ENCODE measurements around the gene POU6F2. TPM values are rescaled to one million over a fixed set of nuclear protein-coding genes. Genes with fewer than 3 reads are reported as not detected.

The POU6F2 gene
- total RNA-seq, 1 donor from 2014 or later = 0.04 TPM

DNA sequence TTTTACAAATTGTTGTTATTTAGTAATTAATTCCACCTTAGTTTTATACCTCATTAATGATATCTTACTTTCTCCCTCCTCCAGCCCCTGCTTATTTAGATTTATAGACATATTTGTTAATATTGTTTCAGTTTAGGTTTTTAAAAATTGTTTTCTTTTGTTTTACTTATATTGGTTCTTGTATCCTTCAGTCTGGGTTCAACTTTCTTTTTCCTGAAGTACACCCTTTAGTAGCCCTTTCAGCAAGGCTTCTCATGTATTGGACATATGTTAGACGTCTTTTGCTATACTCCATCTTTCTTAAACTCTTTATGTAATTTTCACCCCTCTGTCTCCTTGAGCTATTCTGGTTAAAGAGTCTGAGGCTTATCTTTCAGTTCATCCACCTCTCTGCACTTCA lies 12.8 kb upstream of the POU6F2 start:
- TF ChIP-seq, protein P1, sequence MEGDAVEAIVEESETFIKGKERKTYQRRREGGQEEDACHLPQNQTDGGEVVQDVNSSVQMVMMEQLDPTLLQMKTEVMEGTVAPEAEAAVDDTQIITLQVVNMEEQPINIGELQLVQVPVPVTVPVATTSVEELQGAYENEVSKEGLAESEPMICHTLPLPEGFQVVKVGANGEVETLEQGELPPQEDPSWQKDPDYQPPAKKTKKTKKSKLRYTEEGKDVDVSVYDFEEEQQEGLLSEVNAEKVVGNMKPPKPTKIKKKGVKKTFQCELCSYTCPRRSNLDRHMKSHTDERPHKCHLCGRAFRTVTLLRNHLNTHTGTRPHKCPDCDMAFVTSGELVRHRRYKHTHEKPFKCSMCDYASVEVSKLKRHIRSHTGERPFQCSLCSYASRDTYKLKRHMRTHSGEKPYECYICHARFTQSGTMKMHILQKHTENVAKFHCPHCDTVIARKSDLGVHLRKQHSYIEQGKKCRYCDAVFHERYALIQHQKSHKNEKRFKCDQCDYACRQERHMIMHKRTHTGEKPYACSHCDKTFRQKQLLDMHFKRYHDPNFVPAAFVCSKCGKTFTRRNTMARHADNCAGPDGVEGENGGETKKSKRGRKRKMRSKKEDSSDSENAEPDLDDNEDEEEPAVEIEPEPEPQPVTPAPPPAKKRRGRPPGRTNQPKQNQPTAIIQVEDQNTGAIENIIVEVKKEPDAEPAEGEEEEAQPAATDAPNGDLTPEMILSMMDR (IDR thresholded peaks at IDR 0.05; ENCODE audit: insufficient read depth, low read length, poor library complexity, severe bottlenecking) = no peak
- no peak overlapping the region for H3K4me3 ChIP-seq (ENCODE audit: low read depth, low read length)
- DNase-seq (ENCODE audit: low read depth) = no peak
- H3K27me3 ChIP-seq (ENCODE audit: control insufficient read depth, insufficient read depth, low read length) = no peaks in the 10 kb centered on the region
- H3K36me3 ChIP-seq (ENCODE audit: control insufficient read depth, insufficient read depth, low read length) = no peaks in the 10 kb centered on the region

DNA sequence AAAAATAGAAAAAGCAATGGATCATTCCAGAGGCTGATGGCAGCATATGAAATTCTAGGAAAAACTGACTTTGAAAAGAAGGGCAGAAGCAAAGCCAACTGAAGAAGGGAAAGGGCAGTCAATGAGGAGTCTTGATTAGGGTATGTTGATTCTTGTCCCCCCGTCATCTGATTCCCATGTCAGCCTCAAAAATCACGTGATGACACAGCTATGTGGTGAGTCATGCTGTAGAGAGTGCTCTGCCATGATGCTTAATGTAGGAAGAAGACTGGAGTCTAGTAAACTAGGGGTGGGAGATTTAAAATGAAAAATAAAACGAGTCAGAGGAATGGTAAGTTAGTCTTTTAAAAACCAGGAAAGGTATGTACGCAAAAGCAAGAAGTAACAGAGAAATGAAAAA lies 3.9 kb upstream of the POU6F2 start:
- TF ChIP-seq, protein P1 (IDR thresholded peaks at IDR 0.05; ENCODE audit: insufficient read depth, low read length, poor library complexity, severe bottlenecking) = no peak
- H3K36me3 ChIP-seq (ENCODE audit: control insufficient read depth, insufficient read depth, low read length) = no peaks in the 10 kb centered on the region
- H3K27me3 ChIP-seq (ENCODE audit: control insufficient read depth, insufficient read depth, low read length) = peaks cover 11% of the 10 kb centered on the region
- no peak for DNase-seq (ENCODE audit: low read depth)
- no peak overlapping the region for H3K4me3 ChIP-seq (ENCODE audit: low read depth, low read length)

DNA sequence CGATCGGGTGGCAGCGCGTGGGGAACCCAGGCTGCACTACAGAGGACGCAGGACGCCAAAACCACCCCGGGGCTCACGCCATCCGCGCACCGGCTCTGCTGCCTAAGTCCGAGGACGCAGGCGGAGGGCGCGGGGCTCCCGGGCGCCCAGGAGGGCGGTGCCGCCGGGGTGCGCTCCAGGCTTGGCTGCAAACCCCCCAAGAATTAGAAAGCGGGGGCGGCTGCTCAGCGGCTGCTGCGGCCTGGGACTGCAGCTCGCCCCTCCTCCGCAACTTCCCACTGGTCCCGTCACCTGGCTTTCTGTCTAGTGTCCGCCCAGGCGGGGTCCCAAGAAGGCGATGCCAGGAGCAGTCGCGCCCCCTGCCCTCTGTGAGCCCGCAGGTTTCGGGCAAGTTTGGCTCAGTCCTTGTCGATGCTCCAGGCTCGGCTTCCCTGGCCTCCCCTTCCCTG lies 1.7 kb upstream of the POU6F2 start:
- no peaks in the 10 kb centered on the region for H3K36me3 ChIP-seq (ENCODE audit: control insufficient read depth, insufficient read depth, low read length)
- H3K4me3 ChIP-seq (ENCODE audit: low read depth, low read length) = peak overlapping the region; percentile 24
- no peak for DNase-seq (ENCODE audit: low read depth)
- H3K27me3 ChIP-seq (ENCODE audit: control insufficient read depth, insufficient read depth, low read length) = peaks cover 11% of the 10 kb centered on the region
- TF ChIP-seq, protein P1 (IDR thresholded peaks at IDR 0.05; ENCODE audit: insufficient read depth, low read length, poor library complexity, severe bottlenecking) = no peak

DNA sequence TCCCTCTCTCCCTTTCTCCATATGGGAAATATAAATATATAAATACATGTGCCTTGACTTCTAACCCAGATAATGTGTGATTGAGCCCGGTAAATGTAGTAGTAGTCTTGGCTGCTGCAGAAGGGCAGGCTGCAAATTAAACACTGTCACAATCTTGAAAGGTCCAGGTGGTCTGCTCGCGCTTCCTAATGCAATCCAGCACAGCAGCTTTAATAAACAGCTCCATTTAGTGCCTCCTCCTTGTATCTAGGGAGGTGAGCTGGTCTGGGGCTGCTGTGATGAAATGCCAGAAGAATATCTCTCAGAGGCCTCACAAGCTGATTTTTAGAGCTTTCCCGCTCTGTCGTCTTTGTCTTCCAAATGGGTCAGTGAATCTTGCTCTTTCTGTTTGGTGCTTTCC lies 782 bp downstream of the POU6F2 start:
- H3K27me3 ChIP-seq (ENCODE audit: control insufficient read depth, insufficient read depth, low read length) = peaks cover 11% of the 10 kb centered on the region
- no peak overlapping the region for H3K4me3 ChIP-seq (ENCODE audit: low read depth, low read length)
- H3K36me3 ChIP-seq (ENCODE audit: control insufficient read depth, insufficient read depth, low read length) = no peaks in the 10 kb centered on the region
- TF ChIP-seq, protein P1 (IDR thresholded peaks at IDR 0.05; ENCODE audit: insufficient read depth, low read length, poor library complexity, severe bottlenecking) = no peak
- no peak for DNase-seq (ENCODE audit: low read depth)

DNA sequence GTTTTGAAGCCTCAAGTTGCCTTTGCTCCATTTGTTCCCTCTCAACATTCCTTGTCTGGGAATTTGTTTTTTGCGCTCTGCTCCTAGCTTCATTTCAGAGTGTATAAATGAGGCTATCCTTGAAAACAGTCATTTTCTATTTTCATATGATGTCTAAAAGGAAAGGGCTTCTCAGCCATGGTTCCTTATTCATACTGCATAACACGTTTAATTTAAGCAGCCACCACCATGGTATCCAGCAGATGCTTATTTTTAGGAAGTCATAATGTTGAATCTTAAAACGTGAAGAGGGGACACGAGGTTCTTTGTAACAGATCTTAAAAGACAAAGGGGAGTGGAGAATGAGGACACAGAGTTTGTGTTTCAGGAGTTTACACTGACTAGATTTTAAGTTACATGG lies 14.5 kb downstream of the POU6F2 start:
- H3K27me3 ChIP-seq (ENCODE audit: control insufficient read depth, insufficient read depth, low read length) = no peaks in the 10 kb centered on the region
- no peak for DNase-seq (ENCODE audit: low read depth)
- TF ChIP-seq, protein P1 (IDR thresholded peaks at IDR 0.05; ENCODE audit: insufficient read depth, low read length, poor library complexity, severe bottlenecking) = no peak

DNA sequence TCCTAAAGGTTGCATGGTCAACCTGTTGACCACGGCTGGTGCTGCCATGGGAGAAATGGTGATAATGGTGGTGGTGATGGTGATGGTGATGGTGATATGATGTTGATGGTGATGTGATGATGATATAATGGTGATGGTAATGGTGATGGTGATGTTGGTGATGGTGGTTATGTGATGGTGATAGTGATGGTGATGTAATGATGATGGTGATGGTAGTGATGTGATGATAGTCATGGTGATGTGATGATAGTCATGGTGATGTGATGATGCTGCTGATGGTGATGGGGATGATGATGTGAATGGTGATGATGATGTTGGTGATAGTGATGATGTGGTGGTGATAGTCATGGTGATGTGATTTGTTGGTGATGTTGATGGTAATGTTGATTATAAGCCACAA lies 23.9 kb downstream of the POU6F2 start:
- Histone ChIP-seq H3K36me3 (ENCODE audit: control insufficient read depth, insufficient read depth, low read length) (no peaks in the 10 kb centered on the region), H3K4me3 (ENCODE audit: low read depth, low read length) (no peak overlapping the region)

More for the DNA sequence above, 14.5 kb downstream of the POU6F2 start:
- H3K4me3 ChIP-seq (ENCODE audit: low read depth, low read length) = no peak overlapping the region
- H3K36me3 ChIP-seq (ENCODE audit: control insufficient read depth, insufficient read depth, low read length) = no peaks in the 10 kb centered on the region

More for the DNA sequence above, 23.9 kb downstream of the POU6F2 start:
- no peaks in the 10 kb centered on the region for H3K27me3 ChIP-seq (ENCODE audit: control insufficient read depth, insufficient read depth, low read length)
- TF ChIP-seq, protein P1 (IDR thresholded peaks at IDR 0.05; ENCODE audit: insufficient read depth, low read length, poor library complexity, severe bottlenecking) = no peak
- DNase-seq (ENCODE audit: low read depth) = no peak
